D721Med (cell line): ENCODE data around the gene MUC12.

Experiments
- DNase-seq: peaks from one replicate; pipeline ENCODE4 v3.0.0; 2011; ENCODE audit warnings: low spot score; ENCODE audit not compliant: insufficient read length
- FAIRE-seq: peaks from 2 replicates; lab custom pipeline; 2011; peaks lifted over from hg19 to GRCh38; lab: Jason Lieb, UNC
- TF ChIP-seq, protein P1 (sequence below): IDR thresholded peaks from 2 replicates; pipeline ENCODE4 v1.5.1; 2012; ENCODE audit warnings: mild to moderate bottlenecking, control low read depth; ENCODE audit not compliant: insufficient read depth; ENCODE audit errors: missing control alignments

The MUC12 gene

DNA sequence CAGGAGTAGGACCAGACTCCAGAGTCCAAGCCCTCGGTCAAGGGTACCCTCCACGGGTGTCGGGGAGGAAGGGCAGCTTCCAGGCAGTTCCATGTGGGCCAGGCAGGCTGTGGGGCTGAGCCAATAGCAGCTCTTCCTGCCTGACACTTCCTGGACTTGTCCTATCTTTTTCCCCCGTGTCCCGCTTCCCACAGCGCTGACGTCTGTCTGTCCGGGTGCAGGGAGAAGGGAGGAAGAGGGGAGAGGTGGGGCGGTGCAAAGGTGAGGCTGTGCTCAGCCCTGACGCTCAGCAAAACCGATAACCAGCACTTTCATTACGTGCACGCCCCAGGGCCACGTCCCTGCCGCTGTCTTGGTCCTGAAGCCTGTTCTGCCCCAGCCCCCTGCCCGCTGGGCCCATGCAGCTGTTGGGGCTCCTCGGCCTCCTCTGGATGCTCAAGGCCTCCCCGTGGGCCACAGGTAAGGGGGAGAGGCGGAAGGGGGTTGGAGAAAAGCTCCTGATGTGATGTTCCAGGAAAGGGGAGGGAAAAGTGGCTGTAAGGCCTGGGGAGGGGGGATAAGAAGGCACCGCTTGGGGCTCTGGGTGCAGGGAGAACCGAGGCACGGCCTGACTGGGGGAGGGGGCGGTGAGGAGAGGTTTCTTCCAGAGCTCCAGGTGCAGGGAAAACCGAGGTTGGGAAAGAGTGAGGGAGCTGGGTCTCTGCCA is 20.0 kb upstream of the MUC12 start, which contains the start of gene MUC3A:
Gene MUC3A, plus strand, starts transcription at position 308 of the 706 bp plus-strand sequence. Its CDS starts 91 bp downstream, at position 399.
- DNase-seq (no peak), FAIRE-seq (no peak)
- TF ChIP-seq, protein P1, sequence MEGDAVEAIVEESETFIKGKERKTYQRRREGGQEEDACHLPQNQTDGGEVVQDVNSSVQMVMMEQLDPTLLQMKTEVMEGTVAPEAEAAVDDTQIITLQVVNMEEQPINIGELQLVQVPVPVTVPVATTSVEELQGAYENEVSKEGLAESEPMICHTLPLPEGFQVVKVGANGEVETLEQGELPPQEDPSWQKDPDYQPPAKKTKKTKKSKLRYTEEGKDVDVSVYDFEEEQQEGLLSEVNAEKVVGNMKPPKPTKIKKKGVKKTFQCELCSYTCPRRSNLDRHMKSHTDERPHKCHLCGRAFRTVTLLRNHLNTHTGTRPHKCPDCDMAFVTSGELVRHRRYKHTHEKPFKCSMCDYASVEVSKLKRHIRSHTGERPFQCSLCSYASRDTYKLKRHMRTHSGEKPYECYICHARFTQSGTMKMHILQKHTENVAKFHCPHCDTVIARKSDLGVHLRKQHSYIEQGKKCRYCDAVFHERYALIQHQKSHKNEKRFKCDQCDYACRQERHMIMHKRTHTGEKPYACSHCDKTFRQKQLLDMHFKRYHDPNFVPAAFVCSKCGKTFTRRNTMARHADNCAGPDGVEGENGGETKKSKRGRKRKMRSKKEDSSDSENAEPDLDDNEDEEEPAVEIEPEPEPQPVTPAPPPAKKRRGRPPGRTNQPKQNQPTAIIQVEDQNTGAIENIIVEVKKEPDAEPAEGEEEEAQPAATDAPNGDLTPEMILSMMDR: no peak

DNA sequence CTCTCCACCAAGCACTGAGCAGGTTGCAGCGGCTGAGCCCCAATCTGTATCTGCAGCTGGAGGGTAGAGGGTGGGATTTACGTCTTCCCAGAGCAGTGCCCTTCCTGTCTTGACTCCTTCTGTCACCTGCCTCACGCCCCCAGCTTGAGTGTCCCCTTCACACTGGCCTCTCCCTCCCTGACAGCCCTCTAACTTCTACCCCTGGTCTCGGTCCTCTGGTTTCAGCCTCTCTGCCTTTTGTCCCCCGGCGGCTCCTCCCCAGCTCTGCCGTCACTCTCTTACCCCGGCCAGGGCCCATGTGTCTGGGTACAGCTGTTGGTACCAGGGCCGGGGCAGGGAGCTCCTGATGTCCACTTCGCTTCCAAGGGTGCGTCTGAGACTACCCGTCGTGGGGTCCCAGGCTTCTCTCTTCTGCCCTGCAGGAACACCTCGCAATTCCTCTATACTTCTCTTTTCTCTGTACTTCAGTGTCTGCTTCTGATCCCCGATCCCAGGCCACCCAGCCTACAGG is 19.4 kb upstream of the MUC12 start:
- TF ChIP-seq, protein P1: no peak
- FAIRE-seq (no peak), DNase-seq (no peak)

DNA sequence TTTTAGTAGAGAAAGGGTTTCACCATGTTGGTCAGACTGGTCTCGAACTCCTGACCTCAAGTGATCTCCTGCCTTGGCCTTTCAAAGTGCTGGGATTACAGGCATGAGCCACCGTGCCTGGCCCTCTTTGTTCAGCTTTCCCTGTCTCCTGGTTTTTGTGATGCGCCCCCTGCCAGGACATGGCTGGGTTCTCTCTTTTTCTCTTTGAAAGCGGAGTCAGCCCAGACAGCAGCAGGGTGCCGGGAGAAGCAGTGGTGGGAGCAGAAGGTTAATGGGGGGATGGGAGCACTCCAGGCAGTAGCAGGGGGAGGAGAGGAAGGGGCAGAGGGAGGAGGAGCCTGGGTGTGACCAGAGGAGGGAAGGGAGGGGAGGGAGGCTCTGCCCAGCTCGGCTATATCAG is 18.2 kb upstream of the MUC12 start:
- TF ChIP-seq, protein P1: no peak
- DNase-seq: no peak
- no peak for FAIRE-seq

DNA sequence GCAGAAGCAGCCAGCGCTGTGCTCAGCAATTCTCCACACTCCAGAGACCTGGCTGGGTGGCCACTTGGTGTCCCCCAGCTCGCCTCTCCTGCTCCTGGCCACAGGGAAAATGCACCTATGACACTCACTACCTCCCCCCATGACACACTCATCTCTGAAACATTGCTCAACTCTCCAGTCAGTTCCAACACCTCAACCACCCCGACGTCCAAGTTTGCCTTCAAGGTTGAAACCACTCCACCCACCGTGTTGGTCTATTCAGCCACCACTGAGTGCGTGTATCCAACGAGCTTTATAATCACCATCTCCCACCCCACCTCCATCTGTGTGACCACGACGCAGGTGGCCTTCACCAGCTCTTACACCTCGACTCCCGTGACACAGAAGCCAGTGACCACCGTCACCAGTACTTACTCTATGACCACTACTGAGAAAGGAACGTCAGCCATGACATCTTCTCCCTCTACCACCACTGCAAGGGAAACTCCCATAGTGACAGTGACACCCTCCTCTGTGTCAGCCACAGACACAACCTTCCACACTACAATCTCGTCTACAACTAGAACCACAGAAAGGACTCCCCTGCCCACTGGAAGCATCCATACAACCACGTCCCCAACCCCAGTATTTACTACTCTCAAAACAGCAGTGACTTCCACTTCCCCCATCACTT is 17.3 kb upstream of the MUC12 start:
- FAIRE-seq: no peak
- DNase-seq: no peak
- TF ChIP-seq, protein P1: no peak

DNA sequence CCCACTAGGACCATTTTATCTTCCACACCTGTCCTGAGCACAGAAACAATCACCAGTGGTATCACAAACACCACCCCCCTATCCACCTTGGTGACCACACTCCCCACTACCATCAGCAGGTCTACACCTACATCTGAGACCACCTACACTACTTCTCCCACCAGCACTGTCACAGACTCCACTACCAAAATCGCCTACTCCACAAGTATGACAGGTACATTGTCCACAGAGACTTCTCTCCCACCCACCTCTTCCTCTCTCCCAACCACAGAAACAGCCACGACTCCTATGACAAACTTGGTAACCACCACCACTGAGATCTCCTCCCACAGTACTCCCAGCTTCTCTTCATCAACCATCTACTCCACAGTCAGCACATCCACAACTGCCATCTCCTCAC is 16.7 kb upstream of the MUC12 start:
- DNase-seq (no peak), FAIRE-seq (no peak)
- TF ChIP-seq, protein P1: no peak

DNA sequence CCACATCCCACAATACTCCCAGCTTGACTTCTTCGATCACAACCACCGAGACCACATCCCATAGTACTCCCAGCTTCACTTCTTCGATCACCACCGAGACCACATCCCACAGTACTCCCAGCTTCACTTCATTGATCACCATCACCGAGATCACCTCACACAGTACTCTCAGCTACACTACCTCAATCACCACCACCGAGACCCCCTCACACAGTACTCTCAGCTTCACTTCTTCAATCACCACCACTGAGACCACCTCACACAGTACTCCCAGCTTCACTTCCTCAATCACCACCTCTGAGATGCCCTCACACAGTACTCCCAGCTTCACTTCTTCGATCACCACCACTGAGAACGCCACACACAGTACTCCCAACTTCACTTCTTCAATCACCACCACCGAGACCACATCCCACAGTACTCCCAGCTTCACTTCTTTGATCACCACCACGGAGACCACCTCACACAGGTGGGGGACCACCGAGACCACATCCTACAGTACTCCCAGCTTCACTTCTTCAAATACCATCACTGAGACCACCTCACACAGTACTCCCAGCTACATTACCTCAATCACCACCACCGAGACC is 11.4 kb upstream of the MUC12 start:
- TF ChIP-seq, protein P1: no peak
- FAIRE-seq (no peak), DNase-seq (no peak)
